Measurements from ENCODE around the gene MDK. TPM values are rescaled to one million over a fixed set of nuclear protein-coding genes. Genes with fewer than 3 reads are reported as not detected.
A peak's percentile ranks its signal among the peaks of the same experiment; 100 is the strongest.

Gene MDK
- polyA plus RNA-seq, 1 donor from 2014 or later: 90.3 TPM

DNA sequence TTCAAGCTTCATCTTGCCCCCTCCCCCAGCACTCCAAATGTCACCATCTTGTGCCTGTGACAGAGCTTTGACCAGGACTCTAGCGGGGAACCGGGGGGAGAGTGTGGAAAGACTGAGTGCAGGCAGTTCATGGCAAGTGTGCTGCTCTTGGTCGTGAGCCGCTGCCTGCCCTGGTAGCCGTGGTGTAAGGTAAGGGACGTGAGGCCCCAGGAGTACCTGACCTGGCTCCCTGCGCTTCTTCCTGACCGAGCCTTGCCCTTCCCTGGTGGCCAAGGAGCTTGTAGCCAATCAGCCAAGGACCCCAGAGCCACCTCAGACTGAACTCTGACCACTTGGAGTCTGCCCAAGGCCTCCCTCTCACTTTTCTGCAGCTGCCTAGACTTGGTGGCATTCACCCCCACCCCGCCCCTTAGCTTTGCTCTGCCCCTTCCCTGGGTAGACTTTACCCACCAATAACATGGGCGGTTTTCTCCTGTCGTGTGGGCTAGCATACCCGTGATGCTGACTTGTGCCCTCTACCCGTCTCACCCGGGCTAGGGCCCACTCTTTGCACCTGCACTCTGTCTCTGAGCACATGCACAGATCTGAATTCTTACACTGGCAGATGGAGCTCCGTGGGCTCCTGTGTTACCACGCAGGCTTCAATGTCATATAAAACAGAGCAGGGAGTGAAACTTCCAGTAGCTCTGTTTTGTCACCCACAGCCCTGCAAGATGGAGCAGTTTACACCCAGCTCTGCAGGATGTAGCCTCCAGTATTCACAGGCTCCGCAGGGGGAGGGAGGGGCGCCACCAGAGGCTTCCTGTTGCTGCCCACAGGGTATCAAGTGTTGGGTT lies 32.7 kb upstream of the MDK start:
- Histone ChIP-seq H3K4me3 (ENCODE audit: low read length) (peak overlapping the region; percentile 91), H3K36me3 (ENCODE audit: insufficient read depth, low read length) (no peaks in the 10 kb centered on the region), H3K27ac (ENCODE audit: low read length) (no peak overlapping the region), H3K4me2 (ENCODE audit: low read length) (peak overlapping the region; percentile 94), H3K9me3 (ENCODE audit: low read length) (no peaks in the 10 kb centered on the region), H3K27me3 (ENCODE audit: insufficient read depth, low read depth, low read length) (no peaks in the 10 kb centered on the region), H3K79me2 (replicated peaks; ENCODE audit: insufficient read depth, low read length) (peaks cover 19% of the 10 kb centered on the region), H3K9ac (ENCODE audit: low read length) (no peak overlapping the region), H3F3A (ENCODE audit: insufficient read depth, low read length, poor library complexity, severe bottlenecking) (no peaks in the 10 kb centered on the region), H3K9me2 (ENCODE audit: insufficient read depth, low read length) (no peaks in the 10 kb centered on the region), H4K20me1 (ENCODE audit: insufficient read depth) (no peaks in the 10 kb centered on the region), H2AFZ (ENCODE audit: low read depth, low read length) (no peak overlapping the region)
- TF ChIP-seq EP300 (conservative IDR thresholded peaks at IDR 0.05; ENCODE audit: poor library complexity, severe bottlenecking) (no peak), MXI1 (conservative IDR thresholded peaks at IDR 0.05; ENCODE audit: poor library complexity, severe bottlenecking) (no peak), TAF1 (IDR thresholded peaks at IDR 0.05; ENCODE audit: low read depth) (no peak), SMC3 (conservative IDR thresholded peaks at IDR 0.05; ENCODE audit: poor library complexity) (no peak), POLR2AphosphoS5 (IDR thresholded peaks at IDR 0.05) (no peak), EZH2 (IDR thresholded peaks at IDR 0.05; ENCODE audit: borderline replicate concordance, insufficient read depth, low read length, poor library complexity, severe bottlenecking) (no peak), RAD21 (conservative IDR thresholded peaks at IDR 0.05) (no peak)
- TF ChIP-seq, protein P1, sequence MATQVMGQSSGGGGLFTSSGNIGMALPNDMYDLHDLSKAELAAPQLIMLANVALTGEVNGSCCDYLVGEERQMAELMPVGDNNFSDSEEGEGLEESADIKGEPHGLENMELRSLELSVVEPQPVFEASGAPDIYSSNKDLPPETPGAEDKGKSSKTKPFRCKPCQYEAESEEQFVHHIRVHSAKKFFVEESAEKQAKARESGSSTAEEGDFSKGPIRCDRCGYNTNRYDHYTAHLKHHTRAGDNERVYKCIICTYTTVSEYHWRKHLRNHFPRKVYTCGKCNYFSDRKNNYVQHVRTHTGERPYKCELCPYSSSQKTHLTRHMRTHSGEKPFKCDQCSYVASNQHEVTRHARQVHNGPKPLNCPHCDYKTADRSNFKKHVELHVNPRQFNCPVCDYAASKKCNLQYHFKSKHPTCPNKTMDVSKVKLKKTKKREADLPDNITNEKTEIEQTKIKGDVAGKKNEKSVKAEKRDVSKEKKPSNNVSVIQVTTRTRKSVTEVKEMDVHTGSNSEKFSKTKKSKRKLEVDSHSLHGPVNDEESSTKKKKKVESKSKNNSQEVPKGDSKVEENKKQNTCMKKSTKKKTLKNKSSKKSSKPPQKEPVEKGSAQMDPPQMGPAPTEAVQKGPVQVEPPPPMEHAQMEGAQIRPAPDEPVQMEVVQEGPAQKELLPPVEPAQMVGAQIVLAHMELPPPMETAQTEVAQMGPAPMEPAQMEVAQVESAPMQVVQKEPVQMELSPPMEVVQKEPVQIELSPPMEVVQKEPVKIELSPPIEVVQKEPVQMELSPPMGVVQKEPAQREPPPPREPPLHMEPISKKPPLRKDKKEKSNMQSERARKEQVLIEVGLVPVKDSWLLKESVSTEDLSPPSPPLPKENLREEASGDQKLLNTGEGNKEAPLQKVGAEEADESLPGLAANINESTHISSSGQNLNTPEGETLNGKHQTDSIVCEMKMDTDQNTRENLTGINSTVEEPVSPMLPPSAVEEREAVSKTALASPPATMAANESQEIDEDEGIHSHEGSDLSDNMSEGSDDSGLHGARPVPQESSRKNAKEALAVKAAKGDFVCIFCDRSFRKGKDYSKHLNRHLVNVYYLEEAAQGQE (IDR thresholded peaks at IDR 0.05; ENCODE audit: borderline replicate concordance): no peak
- TF ChIP-seq, protein P2, sequence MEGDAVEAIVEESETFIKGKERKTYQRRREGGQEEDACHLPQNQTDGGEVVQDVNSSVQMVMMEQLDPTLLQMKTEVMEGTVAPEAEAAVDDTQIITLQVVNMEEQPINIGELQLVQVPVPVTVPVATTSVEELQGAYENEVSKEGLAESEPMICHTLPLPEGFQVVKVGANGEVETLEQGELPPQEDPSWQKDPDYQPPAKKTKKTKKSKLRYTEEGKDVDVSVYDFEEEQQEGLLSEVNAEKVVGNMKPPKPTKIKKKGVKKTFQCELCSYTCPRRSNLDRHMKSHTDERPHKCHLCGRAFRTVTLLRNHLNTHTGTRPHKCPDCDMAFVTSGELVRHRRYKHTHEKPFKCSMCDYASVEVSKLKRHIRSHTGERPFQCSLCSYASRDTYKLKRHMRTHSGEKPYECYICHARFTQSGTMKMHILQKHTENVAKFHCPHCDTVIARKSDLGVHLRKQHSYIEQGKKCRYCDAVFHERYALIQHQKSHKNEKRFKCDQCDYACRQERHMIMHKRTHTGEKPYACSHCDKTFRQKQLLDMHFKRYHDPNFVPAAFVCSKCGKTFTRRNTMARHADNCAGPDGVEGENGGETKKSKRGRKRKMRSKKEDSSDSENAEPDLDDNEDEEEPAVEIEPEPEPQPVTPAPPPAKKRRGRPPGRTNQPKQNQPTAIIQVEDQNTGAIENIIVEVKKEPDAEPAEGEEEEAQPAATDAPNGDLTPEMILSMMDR (IDR thresholded peaks at IDR 0.05; ENCODE audit: poor library complexity, severe bottlenecking): no peak

DNA sequence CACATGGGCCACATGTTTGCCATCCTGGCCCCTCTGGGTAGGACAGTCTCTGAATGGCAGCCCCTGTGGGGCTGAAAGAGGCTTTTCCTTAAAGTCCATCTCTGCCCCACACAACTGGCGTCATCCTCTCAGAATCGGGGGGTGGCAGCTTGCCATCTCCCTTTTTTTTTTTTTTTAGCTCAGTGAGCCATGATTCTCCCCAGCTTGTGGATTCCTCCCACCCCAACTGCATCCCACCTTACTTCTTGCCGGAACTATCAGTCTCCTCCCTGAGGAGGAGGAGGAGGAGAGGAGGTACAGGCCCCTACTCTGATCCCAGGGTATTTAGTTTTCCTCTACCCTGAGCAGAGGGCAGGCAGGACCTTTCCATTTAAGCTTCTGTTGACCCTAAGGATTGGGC lies 30.8 kb upstream of the MDK start:
- no peaks in the 10 kb centered on the region for H3K36me3 ChIP-seq (ENCODE audit: insufficient read depth, low read length)
- H3K9me3 ChIP-seq (ENCODE audit: low read length): no peaks in the 10 kb centered on the region
- TF ChIP-seq, protein P2 (IDR thresholded peaks at IDR 0.05; ENCODE audit: poor library complexity, severe bottlenecking): no peak
- TF ChIP-seq EZH2 (IDR thresholded peaks at IDR 0.05; ENCODE audit: borderline replicate concordance, insufficient read depth, low read length, poor library complexity, severe bottlenecking) (no peak), MXI1 (conservative IDR thresholded peaks at IDR 0.05; ENCODE audit: poor library complexity, severe bottlenecking) (no peak), POLR2AphosphoS5 (IDR thresholded peaks at IDR 0.05) (no peak), EP300 (conservative IDR thresholded peaks at IDR 0.05; ENCODE audit: poor library complexity, severe bottlenecking) (no peak), TAF1 (IDR thresholded peaks at IDR 0.05; ENCODE audit: low read depth) (no peak), RAD21 (conservative IDR thresholded peaks at IDR 0.05) (no peak), SMC3 (conservative IDR thresholded peaks at IDR 0.05; ENCODE audit: poor library complexity) (no peak)
- TF ChIP-seq, protein P1 (IDR thresholded peaks at IDR 0.05; ENCODE audit: borderline replicate concordance): no peak
- no peak overlapping the region for H3K4me3 ChIP-seq (ENCODE audit: low read length)
- H3K9ac ChIP-seq (ENCODE audit: low read length): no peak overlapping the region
- H3K4me2 ChIP-seq (ENCODE audit: low read length): no peak overlapping the region
- H2AFZ ChIP-seq (ENCODE audit: low read depth, low read length): no peak overlapping the region
- no peaks in the 10 kb centered on the region for H3K9me2 ChIP-seq (ENCODE audit: insufficient read depth, low read length)
- H3K27ac ChIP-seq (ENCODE audit: low read length): no peak overlapping the region
- H3F3A ChIP-seq (ENCODE audit: insufficient read depth, low read length, poor library complexity, severe bottlenecking): no peaks in the 10 kb centered on the region
- no peaks in the 10 kb centered on the region for H3K27me3 ChIP-seq (ENCODE audit: insufficient read depth, low read depth, low read length)
- H4K20me1 ChIP-seq (ENCODE audit: insufficient read depth): no peaks in the 10 kb centered on the region
- peaks cover 19% of the 10 kb centered on the region for H3K79me2 ChIP-seq (replicated peaks; ENCODE audit: insufficient read depth, low read length)
